GM19099 (cell line): ENCODE measurements around the gene ADSS2.

Experiments used
- POLR2A ChIP-seq: IDR thresholded peaks from 3 replicates; pipeline ENCODE4 v1.6.1; 2011; ENCODE audit warnings: low read depth; ENCODE audit not compliant: insufficient read length; ENCODE audit errors: extremely low read depth

ADSS2 gene

GRCh38 chr1:244448279-244449036, 3.3 kb downstream of the ADSS2 start:
- no peak for TF ChIP-seq POLR2A

GRCh38 chr1:244447552-244447951, 4.2 kb downstream of the ADSS2 start:
- TF ChIP-seq POLR2A: no peak

- TF ChIP-seq POLR2A: no peak
Measured at GRCh38 chr1:244447024-244447423, 4.7 kb downstream of the ADSS2 start.

- TF ChIP-seq POLR2A: no peak
Measured at GRCh38 chr1:244445320-244446181, 6.2 kb downstream of the ADSS2 start.

GRCh38 chr1:244444854-244445253, 6.9 kb downstream of the ADSS2 start:
- TF ChIP-seq POLR2A: no peak

DNA sequence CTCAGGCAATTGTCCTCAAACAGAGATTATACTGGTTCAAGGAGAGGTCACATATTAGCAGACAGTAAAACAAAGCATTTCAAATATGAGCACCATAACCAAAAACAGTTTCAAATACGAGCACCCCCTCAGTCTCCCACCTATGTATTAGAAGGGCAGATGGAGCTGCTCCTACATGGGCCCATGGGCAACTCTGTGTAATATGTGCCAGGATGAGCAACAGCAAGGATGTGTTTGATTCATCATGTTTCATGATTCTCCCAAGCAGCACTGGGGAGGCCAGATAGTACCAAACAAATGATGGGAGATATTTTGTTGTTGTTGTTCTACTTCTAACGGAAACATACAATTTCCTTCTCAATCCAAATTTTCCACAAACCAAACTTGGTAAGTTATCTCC, 8.9 kb downstream of the ADSS2 start:
- TF ChIP-seq POLR2A: no peak

GRCh38 chr1:244439391-244440032, 12.2 kb downstream of the ADSS2 start:
- TF ChIP-seq POLR2A: no peak

DNA sequence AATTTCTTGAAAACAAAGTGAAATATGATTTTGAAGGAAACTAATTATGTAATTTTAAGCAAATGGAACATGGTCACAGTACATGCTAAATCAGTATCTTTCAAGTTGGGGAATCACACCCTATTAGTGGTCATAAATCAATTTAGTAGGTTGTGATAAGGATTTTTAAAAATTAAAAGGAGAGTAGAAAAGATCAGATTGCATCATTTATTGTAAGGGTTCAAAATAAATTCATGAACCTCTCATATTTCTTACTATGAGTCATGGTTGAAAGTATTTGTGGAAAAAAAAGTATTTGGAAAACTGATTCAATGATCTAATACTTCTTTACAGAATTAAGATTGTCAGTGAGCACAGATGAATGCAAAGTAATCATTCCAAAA, 14.6 kb downstream of the ADSS2 start:
- no peak for TF ChIP-seq POLR2A

- no peak for TF ChIP-seq POLR2A
Measured at GRCh38 chr1:244436336-244437085, 15.2 kb downstream of the ADSS2 start.

DNA sequence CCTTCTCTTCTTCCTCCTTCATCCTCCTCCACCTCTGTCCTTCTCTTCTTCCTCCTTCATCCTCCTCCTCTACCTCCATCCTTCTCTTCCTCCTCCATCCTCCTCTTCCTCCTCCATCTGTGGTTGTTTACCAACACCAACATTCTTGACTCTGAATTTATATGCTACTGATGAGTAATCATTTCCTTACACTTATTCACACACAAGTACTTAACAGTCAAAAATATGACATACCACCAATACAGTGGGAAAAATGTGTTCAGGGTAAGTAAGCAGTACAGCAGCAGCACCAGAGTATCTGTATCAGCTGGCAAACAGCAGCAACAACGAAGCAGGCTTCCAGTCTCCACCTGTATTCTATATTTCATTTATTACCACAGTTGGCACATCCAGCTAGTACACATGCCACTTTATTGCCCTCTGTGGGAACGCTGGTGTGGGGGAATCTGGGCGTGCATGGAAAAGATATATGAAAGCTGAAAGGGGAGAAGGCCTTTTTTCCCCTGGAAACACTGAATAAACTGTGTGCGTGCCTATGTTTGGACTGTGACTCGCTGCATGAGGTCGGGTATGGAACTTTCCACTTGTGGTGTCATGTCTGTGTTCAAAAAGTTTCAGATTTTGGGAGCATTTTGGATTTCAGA, 16.0 kb downstream of the ADSS2 start:
- TF ChIP-seq POLR2A: no peak

DNA sequence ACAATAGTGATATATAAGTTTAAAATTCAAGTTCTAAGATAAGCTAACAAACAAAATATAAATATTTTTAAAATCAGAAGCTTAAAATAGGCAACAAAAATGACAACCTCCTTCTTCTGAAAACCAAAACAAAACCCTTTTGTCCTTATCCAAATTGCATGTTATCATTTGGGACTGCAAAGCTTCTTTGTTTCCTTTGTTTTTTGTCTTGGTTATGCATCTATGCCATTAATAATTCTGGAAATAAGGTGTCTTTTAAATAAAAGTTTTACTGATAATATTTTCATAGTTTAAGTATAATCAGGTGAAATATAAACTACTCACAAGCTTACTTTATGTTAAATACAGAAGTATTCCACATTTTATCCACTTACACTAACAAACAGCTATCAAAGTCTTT, 20.5 kb downstream of the ADSS2 start:
- no peak for TF ChIP-seq POLR2A

DNA sequence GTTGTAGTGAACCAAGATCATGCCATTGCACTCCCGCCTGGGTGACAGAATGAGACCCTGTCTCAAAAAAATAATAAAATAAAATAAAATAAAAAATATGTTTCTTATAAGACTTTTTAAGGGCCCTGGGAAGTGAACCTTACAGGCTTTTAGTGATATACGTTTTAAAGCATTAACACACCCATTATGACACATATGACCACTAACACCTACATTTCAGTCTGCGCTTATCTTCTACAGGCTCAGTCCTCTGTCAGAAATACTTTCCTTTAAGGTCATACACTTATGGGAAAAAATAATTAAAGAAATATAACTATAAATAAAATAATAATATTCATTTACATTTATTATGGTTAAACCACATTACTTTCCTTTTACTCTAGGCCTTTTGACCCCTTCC, 21.9 kb downstream of the ADSS2 start:
- TF ChIP-seq POLR2A: no peak

- TF ChIP-seq POLR2A: no peak
Measured at GRCh38 chr1:244427647-244428046, 24.1 kb downstream of the ADSS2 start.

- TF ChIP-seq POLR2A: no peak
Measured at GRCh38 chr1:244424649-244425334, 26.9 kb downstream of the ADSS2 start.
